ENCODE measurements around the gene DTNB. TPM values are rescaled to one million over a fixed set of nuclear protein-coding genes. Genes with fewer than 3 reads are reported as not detected.

Gene DTNB
- total RNA-seq, 1 experiment from 2014 or later, result 19.6 TPM

DNA sequence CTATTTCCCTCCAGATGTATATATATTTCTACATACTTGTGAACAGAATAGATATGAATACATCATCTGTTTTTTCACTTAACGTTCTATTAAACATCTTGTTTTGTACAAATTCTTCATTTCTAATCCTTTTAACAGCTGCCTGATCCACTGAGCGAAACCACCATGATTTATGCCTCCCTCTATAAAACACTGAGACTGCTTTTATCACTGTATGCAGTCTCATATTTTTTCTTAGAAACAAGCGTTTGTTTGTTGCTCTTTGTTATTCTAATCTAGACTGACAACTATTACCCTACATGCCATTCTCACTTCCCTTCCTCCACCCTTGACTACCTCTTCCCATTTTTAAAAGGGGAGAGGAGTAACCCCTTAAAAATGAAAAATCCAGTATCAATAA lies 88.2 kb downstream of the DTNB start:
- H3K4me3 ChIP-seq (ENCODE audit: low read depth, low read length, poor library complexity, severe bottlenecking), result no peak overlapping the region
- peak; percentile 23 for DNase-seq (ENCODE audit: low spot score)
- no peaks in the 10 kb centered on the region for H3K9me3 ChIP-seq (ENCODE audit: low read depth, low read length, poor library complexity, severe bottlenecking)
- H3K27ac ChIP-seq (ENCODE audit: low read depth, low read length, poor library complexity, severe bottlenecking), result no peak overlapping the region
- TF ChIP-seq, protein P1, sequence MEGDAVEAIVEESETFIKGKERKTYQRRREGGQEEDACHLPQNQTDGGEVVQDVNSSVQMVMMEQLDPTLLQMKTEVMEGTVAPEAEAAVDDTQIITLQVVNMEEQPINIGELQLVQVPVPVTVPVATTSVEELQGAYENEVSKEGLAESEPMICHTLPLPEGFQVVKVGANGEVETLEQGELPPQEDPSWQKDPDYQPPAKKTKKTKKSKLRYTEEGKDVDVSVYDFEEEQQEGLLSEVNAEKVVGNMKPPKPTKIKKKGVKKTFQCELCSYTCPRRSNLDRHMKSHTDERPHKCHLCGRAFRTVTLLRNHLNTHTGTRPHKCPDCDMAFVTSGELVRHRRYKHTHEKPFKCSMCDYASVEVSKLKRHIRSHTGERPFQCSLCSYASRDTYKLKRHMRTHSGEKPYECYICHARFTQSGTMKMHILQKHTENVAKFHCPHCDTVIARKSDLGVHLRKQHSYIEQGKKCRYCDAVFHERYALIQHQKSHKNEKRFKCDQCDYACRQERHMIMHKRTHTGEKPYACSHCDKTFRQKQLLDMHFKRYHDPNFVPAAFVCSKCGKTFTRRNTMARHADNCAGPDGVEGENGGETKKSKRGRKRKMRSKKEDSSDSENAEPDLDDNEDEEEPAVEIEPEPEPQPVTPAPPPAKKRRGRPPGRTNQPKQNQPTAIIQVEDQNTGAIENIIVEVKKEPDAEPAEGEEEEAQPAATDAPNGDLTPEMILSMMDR (conservative IDR thresholded peaks at IDR 0.05; ENCODE audit: low read depth, low read length), result no peak
- no peak for TF ChIP-seq EZH2 (IDR thresholded peaks at IDR 0.05; ENCODE audit: borderline replicate concordance, low read depth, low read length, poor library complexity, severe bottlenecking)
- intact Hi-C loops (cut with micrococcal nuclease; ENCODE audit: unreplicated experiment), result no loop called here
- no TSS peak for BruUV-seq (replicated peaks)
- ChIA-PET CTCF (no interaction called here), POLR2A (ENCODE audit: low non-redundant PET) (no interaction called here)
- H3K27me3 ChIP-seq (replicated peaks; ENCODE audit: insufficient read depth, low read depth, low read length, poor library complexity), result no peaks in the 10 kb centered on the region
- no peaks in the 10 kb centered on the region for H3K36me3 ChIP-seq (ENCODE audit: insufficient read depth, low read length, poor library complexity, severe bottlenecking)
- H3K4me1 ChIP-seq (ENCODE audit: insufficient read depth, low read length, poor library complexity, severe bottlenecking), result peaks cover 28% of the 10 kb centered on the region

DNA sequence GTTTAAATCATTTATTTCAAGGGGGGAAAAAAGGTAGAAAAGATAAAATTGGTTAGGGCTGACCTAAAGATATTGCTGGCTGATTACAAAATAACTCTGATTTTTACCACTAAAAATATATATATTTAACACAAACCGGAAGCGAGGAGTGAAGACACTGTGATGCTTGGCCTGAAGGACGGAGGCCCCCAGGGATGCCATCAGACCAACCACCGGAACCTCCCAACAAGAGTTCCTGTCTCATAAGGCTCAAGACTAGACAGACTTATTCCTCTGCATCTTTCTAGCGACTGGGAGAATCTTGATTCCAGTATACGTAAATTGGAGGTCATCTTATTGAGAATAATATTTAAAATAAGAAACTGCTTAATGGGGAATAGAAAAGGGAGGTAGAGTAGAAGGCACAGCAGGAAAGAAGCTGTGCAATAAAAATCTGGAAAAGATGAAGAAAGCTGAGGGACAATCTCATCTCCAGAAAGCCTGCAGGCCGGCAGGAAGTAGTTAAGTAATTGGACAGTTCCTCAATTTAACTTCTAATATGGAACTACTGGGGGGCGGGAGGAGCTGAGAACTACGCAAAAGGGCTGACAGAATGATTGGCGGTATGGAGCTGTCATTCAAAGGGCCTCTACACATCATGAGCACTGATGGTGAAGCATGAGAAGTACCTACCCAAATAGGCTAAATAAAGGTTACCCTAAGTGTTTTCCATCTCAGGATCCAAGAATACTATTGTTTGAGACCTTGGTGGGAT lies 91.1 kb downstream of the DTNB start:
- H3K27me3 ChIP-seq (replicated peaks; ENCODE audit: insufficient read depth, low read depth, low read length, poor library complexity), result no peaks in the 10 kb centered on the region
- peak; percentile 65 for DNase-seq (ENCODE audit: low spot score)
- TF ChIP-seq, protein P1 (conservative IDR thresholded peaks at IDR 0.05; ENCODE audit: low read depth, low read length), result no peak
- TF ChIP-seq EZH2 (IDR thresholded peaks at IDR 0.05; ENCODE audit: borderline replicate concordance, low read depth, low read length, poor library complexity, severe bottlenecking), result no peak
- no peaks in the 10 kb centered on the region for H3K36me3 ChIP-seq (ENCODE audit: insufficient read depth, low read length, poor library complexity, severe bottlenecking)
- no peak overlapping the region for H3K4me3 ChIP-seq (ENCODE audit: low read depth, low read length, poor library complexity, severe bottlenecking)
- H3K4me1 ChIP-seq (ENCODE audit: insufficient read depth, low read length, poor library complexity, severe bottlenecking), result peaks cover 19% of the 10 kb centered on the region
- H3K27ac ChIP-seq (ENCODE audit: low read depth, low read length, poor library complexity, severe bottlenecking), result no peak overlapping the region
- intact Hi-C loops (cut with micrococcal nuclease; ENCODE audit: unreplicated experiment), result no loop called here
- BruUV-seq (replicated peaks), result no TSS peak
- POLR2A ChIA-PET (ENCODE audit: low non-redundant PET), result no interaction called here
- H3K9me3 ChIP-seq (ENCODE audit: low read depth, low read length, poor library complexity, severe bottlenecking), result no peaks in the 10 kb centered on the region
- CTCF ChIA-PET, result no interaction called here

DNA sequence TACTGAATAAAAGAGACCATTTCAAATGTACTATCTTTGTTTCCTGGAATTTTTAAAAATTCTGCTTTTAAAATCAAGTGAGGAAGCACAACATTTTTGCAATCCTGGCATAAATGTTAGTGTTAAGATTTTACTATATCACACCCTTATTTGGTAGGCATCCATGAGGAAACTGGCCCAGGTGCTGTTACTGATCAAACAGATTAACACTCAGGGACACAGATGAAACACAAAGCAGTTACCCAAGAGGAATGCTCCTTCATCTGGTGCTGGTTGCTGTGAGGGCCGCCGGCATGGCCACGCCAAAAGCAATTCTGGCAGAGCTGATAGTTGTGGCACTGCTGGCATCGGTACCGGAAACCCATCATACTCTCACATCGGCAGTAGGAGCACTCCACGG lies 96.8 kb downstream of the DTNB start:
- ChIA-PET POLR2A (ENCODE audit: low non-redundant PET) (no interaction called here), CTCF (no interaction called here)
- Histone ChIP-seq H3K9me3 (ENCODE audit: low read depth, low read length, poor library complexity, severe bottlenecking) (no peaks in the 10 kb centered on the region), H3K27me3 (replicated peaks; ENCODE audit: insufficient read depth, low read depth, low read length, poor library complexity) (no peaks in the 10 kb centered on the region), H3K27ac (ENCODE audit: low read depth, low read length, poor library complexity, severe bottlenecking) (no peak overlapping the region), H3K36me3 (ENCODE audit: insufficient read depth, low read length, poor library complexity, severe bottlenecking) (no peaks in the 10 kb centered on the region), H3K4me1 (ENCODE audit: insufficient read depth, low read length, poor library complexity, severe bottlenecking) (no peaks in the 10 kb centered on the region), H3K4me3 (ENCODE audit: low read depth, low read length, poor library complexity, severe bottlenecking) (no peak overlapping the region)
- no TSS peak for BruUV-seq (replicated peaks)
- TF ChIP-seq EZH2 (IDR thresholded peaks at IDR 0.05; ENCODE audit: borderline replicate concordance, low read depth, low read length, poor library complexity, severe bottlenecking), result no peak
- TF ChIP-seq, protein P1 (conservative IDR thresholded peaks at IDR 0.05; ENCODE audit: low read depth, low read length), result no peak
- intact Hi-C loops (cut with micrococcal nuclease; ENCODE audit: unreplicated experiment), result no loop called here
- DNase-seq (ENCODE audit: low spot score), result no peak

All from A673 (cell line).